GM19193 (cell line): ENCODE measurements around the gene WDR37.

Experiments used
- POLR2A ChIP-seq: IDR thresholded peaks from 4 replicates; pipeline ENCODE4 v1.6.1; 2011; ENCODE audit not compliant: insufficient read depth, insufficient read length; ENCODE audit errors: extremely low read depth

The WDR37 gene

DNA sequence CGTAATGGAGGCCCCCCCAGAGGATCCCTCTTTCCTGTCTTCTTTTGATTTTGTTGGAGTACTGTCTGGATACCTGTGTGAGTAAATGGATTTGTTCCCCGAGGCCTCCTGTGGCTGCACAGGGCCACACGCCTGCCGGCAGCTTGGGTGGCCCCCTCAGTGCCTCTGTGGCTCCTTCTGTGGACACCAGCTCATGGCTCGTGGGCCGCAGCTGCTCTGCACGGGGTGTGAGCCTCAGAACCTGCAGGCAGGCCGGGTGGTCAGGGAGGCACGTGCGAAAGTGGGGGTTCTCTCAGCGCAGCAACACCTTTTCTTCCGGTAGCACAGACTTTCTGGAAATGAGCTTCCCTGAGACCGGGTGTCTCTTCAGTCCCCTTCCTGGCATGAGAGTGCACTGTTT lies 70.3 kb downstream of the WDR37 start:
- TF ChIP-seq POLR2A, result no peak

DNA sequence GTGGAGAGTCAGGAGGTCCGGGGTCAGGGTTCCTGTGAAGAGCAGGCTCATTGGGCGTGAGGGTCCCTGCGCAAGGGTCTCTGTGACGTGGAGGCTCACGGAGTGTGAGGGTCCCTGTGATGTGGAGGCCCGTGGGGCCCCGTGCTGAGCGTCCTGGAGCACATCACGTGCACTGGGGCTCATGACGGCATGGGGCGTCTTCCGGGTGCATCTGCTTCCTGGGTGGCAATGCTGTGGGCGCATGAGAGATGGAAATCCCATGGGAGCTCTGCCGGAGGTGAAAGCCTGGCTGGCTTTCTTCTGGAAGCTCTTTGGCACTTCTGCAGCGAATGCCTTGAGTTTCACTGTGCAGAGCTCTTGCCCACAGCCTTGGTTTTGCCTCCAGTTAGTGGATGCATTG lies 71.4 kb downstream of the WDR37 start:
- no peak for TF ChIP-seq POLR2A

DNA sequence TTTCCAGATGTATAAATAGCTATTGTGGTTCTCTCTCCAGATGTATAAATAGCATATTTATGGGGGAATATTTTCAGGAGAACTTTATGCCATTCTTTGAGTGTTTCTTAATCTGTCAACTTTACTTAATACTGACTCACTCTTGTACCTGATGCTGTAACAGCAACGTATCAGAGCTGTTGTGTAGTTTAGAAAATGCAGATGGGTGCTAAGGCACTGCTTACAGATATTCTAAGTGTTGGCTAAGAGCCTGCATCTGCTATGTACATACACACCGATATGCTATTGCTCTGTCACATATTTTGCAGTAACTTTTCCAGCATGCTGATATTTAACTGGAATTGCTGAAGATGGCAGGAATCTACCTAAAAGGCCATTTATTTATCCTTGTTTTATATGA lies 71.9 kb downstream of the WDR37 start:
- TF ChIP-seq POLR2A, result no peak

DNA sequence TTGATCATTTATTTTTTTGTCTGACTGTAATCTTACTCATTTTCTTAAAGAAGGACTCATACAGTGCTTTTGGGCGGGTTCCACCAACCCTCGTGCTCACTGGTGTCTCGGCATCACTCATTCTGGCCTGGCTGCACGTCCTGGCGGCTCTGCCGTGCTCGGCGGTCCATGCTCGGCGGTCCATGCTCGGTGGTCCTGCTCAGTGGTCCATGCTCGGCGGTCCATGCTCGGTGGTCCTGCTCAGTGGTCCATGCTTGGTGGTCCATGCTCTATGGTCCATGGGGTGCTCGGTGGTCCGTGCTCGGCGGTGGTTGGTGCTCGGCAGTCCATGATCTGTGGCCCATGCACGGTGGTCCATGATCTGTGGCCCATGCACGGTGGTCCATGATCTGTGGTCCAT lies 72.5 kb downstream of the WDR37 start:
- TF ChIP-seq POLR2A, result no peak

DNA sequence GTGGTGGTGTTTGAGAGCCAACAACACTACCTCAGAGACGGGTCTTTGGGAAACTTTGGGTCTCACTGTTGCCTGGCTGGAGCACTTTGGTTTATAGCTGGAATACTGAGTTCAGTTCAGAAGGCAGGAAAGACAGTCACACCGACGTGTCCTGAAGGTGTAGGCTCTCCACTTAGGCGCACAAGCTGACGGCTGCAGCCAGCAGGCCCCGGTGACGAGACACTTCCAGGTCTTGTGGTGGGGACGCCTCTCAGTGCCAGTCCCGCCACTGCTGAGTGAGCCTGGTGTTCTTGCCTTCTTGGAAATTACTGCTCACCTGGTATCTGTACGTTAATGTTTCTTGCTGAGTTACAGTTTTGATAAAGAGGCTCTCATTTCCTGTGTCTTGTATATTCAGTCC lies 74.0 kb downstream of the WDR37 start:
- TF ChIP-seq POLR2A, result no peak

DNA sequence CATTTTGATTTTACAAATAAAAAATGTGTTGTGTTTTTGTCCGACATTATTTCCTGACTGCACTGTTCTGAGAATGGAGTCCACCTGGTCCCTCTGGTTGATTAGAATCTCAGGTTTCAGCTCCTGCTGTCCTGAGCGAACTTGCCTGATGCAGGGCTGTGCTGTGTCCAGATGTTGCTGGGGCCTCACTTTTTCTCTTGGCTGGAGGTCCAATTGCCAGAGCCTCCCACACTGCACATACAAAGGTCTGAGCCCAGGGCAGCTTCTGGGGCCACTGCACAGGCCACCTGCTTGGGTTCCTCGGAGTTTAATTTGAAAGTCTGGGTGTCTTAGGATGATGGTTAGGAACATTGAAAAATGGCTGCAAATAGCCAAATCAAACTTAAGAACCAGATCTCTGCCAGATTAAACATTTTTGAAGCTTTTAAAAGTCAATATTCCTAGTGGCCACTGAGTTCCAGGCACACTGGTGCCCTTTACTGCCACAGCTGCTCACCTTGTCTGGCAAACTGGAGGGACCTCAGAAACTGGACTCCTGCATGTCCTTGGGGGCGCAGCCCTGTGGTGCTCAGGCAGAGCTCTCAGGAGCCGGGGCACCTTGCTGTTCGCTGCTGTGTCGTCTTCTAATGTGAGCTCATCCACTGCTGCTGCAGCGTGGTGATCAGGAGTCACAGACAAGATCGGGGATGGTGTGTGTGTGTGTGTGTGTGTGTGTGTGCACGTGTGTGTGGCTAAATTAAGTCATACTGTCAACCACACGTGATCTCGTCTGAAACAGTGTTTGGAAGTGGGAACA lies 75.0 kb downstream of the WDR37 start:
- TF ChIP-seq POLR2A, result no peak

DNA sequence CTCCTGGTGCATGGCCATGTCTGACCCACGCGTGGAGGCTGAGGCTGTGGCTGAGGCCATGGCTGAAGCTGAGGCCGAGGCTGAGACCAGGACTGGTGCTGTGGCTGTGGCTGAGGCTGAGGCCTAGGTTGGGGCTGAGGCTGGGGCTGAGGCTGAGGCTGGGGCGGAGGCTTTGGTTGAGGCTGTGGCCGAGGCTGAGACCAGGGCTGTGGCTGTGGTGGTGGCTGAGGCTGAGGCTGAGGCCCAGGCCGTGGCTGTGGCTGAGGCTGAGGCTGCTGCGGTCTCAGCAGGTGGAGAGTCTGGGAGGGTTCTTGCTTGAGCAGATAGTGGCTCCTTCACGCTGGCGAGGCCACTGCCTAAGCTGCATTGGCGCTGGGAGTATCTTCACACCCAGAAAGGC lies 76.4 kb downstream of the WDR37 start:
- no peak for TF ChIP-seq POLR2A

DNA sequence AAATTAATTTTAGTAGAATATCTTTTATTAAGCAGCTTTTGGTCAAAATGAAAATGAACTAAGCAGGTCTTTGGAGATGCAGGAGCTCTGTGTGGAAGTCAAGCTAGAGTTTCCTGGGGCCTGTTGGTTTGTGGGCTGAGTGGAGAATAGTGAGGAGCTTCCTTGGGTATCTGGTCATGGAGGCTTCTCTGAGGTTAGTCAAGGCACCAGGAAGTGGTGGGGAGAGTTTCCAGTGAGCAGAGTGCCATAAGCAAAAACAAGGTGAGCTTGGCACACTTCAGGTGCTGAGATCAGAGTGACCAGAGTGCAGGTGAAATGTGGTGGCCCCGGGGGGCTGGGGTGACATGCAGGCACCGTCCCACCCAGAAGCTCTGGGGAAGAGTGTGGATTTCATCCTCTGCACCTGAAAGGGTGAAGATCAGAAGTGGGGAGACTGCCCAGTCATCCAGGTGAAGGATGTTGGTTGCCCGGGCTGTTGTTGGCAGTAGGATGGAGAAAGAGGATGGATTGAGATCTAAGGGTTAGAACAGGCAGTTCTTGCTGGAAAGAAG lies 77.4 kb downstream of the WDR37 start:
- no peak for TF ChIP-seq POLR2A

DNA sequence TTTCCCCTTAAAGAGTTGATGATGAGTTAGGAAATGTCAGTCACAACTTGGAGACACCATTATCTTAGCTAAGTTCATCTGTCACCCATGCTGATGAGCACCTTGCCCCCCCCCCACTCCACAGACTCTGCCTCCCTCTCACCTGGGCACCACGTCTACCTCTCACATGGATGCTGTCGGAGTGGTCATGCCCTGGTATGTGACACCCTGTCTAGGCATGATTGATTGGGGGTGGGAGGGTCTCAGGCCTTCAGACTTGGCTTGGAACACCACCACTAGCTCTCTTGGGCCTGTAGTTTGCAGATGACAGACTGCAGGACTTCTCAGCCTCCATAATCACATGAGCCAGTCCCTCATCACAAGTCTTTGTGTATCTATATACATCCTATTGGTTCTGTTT lies 78.0 kb downstream of the WDR37 start:
- no peak for TF ChIP-seq POLR2A

DNA sequence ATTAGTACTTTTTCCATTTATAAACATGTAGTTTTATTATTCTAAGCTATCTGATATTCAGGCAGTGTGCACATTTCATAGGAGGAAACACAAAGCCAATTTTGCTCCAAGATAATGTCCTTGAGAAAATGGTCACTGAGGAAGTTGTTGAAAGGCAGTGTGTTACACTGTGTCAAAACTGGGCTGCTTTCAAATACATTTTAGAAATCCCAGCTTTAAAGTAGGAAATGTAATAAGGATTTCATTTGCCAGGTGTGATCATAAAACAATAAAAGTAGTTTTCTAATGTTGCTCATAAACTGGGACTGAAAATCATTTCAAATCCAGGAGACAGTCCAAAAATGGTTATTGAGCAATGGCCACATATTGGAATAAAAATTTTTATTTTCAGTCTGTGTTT lies 80.1 kb downstream of the WDR37 start:
- TF ChIP-seq POLR2A, result no peak

DNA sequence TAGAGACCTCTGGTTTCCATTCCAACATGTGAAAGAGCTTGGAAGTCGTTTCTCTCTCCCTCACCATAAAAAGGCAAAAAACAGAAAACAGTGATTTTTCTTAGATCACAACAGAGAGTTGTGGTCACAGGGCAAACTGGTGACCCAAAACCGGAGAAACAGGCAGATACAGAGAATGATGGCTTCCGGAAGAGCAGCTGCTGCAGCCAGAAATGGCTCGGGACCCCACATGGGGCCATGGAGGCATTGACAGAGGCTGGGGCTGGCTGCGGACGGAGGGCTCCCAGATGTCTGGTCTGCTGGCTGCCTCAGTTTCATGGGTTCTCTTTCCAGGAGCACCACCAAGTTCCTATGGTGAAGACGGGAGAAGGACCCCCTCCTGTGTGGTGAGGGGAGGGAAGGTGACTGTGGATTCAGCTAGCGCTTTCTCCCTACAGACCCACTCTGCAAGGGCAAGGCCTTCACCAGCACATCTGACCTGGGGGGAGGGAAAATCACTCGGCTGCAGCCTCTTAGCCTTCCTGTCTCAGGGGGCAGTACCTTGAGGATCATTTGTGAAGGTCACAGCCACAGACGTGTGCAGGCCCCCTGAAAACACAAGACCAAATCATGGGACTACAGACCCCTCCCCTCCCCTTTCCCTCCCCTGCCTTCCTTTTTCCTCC lies 81.4 kb downstream of the WDR37 start:
- TF ChIP-seq POLR2A, result no peak

DNA sequence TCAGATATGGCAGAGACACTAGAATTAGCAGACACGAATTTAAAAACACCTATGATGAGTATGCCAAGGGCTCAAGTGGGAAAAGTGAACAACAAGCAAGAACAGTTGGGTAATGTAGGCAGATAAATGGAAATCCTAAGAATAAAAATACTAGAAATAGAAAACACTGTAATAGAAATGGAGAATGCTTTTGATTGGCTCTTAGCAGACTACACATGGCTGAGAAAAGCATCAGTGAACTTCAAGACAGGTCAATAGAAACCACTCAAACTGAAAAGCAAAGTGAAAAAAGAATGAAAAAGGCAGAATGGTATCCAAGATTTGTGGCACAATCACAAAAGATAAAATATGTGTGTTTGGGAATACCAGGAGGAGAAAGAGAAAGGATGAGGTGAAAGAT lies 82.3 kb downstream of the WDR37 start:
- no peak for TF ChIP-seq POLR2A

DNA sequence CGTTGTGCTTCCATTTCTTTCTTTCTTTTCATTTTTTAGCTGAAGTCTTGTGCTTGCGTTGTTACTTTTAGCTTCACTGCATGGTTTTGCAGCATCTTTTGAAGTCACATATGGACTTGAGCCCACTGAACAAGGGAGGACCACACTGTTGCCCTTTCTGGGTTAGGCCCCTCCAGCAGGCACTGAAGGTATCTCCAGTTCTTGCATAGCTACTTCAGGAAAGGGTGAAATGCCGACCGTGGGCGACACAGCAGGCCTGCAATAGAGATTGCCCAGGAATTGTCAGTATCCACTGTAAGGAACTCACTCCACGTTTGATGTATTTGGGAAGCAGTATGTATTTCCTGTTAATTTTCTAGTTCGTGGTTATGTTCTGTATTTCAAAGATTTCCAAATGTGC lies 85.1 kb downstream of the WDR37 start:
- no peak for TF ChIP-seq POLR2A

DNA sequence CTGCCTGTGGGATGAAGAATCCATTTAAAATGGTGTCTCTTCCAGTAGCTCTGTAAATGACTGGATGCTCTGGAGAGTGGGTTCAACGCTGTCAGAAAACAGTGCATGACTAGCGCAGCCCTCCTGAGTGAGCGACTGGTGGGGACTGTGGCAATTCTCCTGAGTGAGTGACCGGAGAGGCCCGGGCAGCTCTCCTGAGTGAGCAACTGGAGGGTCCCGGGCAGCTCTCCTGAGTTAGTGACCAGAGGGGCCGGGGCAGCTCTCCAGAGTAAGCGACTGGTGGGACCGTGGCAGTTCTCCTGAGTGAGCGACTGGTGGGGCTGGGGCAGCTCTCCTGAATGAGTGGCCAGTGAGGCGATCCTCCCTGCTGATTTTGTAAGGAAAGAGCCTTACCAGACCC lies 85.5 kb downstream of the WDR37 start:
- no peak for TF ChIP-seq POLR2A

DNA sequence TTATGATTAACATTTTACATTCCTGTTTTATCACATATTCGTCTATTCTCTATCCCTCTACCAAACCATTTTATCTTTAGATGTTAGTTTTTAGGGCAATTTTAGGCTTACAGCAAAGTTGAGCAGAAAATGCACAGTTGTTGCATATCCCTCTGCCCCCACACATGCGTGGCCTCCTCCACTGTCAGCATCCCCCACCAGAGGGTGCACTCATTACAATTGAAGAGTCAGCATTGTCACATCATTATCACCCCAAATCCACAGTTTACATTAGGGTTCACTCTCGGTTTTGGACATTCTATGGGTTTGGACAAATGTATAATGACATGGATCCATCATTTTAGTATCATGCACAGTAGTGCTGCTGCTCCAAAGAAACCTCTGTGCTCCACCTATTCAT lies 86.4 kb downstream of the WDR37 start:
- TF ChIP-seq POLR2A, result no peak

DNA sequence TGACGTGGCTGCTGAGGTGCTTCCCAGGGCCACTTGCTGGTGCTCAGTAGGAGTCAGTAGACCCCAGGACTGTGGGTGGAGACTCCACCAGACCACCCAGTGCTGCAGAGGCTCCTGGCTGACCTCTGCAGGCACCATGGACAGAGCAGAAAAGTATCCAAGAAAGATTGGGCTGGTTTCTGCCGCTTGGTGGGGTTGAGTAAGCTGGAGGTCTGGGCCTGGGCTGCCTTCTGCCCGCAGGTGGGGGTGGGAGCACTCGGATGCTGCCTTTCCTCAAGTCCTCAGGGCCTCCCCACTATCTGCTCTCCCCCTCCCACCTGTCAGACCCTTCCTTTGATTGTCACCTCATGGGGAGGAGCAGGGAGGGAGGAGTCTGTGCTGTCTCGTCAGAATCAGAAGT lies 91.6 kb downstream of the WDR37 start:
- no peak for TF ChIP-seq POLR2A
